T-helper 1 cell (primary cell): ENCODE measurements around the gene DAAM1.

Experiments used
- DNase-seq, 5 donors: peaks; one replicate each; pipeline ENCODE4 v3.0.0-alpha.2; 2012 to 2020

Gene DAAM1

DNA sequence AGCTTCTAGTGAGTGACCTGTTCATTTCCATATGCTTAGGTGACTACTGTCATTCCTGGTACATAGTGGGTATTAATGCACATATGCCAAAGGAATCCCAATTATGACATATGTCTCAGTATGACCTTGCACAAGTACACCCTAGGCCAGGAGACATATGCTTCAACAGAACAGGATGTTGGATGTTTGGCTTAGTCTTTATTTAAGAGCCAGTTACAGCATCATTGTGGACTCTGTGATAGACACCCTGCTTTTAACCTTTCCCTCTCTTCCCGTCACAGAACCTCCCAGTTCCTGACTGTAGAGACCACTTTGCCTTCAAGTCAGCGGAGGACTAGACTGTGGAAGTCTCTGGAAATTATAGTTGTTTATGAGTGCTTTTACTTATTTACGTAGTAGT lies 72.9 kb downstream of the DAAM1 start:
- no peak for DNase-seq

DNA sequence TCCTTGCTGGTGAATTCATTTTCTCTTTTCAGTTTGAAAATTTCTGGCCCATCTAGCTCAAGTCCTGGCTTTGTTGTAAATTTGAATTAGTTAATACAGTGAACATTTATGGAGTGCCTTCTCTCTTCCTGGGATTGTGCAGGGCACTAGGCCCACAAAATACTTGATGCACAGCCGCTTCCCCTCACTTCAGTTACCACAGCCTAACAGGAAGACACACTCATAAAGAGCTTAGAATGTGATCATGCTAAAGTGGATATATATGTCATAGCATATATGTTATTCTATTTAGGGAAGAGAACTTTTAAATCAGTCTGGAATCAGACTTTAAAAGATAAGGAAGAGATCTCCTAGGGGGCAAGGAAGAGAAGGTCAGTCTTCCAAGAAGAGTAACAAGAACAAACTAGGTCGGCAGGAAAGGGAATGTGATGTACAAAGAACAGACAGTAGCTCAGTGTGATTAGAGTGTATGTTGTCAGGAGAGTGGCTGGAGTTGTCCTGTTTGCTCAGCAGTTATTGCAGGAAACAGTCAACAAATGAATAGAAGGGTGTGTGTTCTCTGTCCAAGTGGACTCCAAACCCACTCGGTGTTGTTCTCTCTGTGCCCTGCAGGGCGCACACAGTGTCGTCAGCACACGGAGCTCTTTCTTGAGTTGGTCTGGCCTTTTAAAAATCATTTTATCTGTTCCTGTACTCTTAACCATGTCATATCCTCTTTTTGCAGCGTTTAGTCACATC lies 74.4 kb downstream of the DAAM1 start:
- no peak for DNase-seq

DNA sequence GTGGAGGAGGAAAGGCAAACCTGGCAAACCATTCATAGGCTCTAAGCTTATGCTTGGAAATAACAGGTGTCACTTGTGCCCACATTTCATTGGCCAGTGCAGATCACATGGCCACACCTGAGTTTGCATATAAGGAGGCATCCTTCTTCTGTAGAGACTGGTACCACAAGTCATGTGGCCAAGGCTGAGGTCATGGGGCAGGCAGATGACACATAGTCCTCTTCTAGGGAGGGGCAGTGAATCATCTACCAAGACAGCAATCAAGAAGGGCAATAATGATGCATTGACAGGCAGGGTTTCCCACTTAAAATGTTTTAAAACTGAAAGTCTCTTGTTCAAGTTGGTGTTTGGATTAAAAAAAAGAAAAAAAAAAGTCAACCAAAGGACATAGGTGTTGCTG lies 77.3 kb downstream of the DAAM1 start:
- DNase-seq, result peak in 1 of 5 donors; percentile 39

DNA sequence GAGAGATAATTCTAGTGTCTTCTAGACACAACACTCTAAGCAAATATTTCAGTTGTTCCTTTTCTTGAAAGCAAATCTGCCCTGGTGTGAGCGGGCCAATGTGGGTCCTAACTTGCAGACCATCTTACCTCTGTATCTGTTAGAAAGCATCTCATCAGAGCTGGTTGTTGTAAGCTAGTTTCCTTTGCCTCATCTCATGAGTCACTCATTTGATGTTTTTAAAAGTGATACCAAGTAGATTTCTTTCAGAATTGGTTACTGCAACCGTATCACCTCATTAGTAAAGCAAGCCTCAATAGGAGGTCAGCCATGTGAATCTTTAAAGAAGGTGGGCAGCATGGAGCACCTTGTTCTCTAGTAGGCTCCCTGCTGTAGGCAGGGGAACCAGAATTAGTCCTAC lies 78.6 kb downstream of the DAAM1 start:
- peak in 1 of 5 donors; percentile 21 for DNase-seq

DNA sequence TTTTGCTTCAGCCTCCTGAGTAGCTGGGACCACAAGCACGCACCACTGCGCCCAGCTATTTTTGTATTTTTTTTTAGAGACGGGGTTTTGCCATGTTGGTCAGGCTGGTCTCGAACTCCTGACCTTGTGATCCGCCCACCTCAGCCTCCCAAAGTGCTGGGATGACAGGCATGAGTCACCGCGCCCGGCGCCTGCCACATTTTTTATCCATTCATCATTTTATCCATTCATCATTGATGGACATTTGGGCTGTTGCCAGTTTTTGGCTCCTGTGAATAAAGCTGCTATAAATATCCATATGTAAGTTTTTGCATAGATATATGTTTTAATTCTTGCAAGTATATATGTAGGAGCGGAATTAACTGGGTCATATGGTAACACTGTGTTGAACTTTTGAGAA lies 79.5 kb downstream of the DAAM1 start:
- no peak for DNase-seq

DNA sequence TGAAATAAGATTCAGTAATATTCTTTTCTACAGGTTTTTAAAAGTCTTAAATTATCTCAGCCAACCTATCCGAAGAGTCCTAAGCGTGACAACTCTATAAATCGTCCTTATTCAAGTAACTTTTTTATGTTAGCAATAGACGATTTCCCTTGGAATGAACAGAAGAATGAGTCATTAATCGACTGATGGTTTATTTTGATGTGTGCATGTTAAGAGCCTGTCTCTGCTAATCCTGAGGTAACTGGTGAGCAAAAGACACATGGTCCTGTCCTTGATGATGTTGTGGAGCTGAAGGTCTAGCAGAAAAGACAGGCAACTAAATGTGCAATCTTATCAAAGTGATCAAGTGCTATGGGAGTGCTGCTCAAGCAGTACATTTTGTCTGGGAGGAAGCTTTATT lies 80.4 kb downstream of the DAAM1 start:
- no peak for DNase-seq

DNA sequence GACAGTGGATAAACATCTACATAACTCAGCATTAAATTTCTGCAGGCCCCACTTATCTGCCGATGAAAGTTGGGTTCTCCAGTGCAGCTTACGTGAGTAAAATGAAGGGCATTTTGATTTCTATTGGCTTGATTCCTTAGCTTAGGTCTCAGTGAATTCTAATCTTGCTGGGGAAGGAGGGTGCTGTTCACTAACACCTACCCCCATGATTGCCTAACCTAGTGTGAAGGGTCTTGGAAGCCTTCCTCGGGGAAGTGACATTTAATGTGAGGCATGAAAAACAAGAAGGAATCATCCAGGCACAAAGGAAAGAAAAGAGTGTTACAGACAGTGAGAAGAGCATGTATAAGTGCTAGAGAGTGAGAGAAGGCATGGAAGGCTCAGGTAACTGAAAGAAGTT lies 81.0 kb downstream of the DAAM1 start:
- DNase-seq, result no peak

DNA sequence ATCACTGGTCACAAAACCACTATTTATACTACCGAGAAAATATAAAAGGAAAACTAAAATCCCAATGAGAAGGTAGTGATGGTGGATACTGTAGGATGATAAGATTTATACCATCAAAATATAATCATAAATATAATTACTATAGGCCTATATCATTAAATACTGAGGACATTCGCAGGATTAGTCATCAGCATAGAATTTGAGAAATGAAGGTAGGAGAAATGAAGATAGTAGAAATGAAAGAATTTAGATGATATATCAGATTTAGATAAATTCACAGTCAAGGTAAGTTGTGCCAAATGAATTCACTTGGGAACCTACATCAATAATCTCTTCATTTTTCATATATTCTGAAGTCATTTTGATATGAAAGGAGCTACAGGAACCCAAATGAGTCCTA lies 82.8 kb downstream of the DAAM1 start:
- no peak for DNase-seq

DNA sequence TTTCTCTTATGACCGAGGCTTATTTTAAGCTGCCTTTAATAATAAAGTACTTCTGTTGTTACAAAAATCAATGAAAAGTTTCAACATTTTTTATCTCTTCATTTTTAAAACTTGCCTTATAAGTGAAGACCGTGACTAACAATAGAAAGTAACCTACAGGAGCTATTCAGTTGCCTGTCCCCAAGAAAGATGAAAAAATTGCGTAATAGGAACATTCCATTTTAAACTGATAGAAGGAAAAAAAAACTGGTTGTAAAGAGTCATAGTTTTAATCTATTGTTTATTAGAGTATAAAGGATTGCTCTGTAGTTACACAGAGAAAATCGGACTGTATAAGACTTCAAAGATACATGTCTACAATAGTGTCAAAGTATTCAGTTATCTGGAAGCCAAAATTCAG lies 83.3 kb downstream of the DAAM1 start:
- no peak for DNase-seq

DNA sequence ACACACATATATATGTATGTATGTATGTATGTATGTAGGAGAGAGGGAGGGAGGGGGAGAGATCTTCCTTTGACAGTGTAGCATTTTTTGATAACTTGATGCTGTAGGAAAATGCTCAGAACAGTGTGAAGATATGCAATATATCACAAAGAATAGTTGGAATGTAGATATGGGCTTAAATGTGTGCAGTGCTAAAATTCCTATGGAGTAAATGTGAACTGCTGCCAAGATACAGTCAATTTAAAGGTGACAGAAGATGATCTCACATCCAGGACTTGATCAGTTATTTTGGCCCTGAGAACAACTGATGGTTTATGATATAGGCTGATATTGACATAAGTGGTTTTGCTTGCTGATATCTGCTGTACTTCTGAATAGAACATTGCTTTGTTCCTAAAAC lies 84.2 kb downstream of the DAAM1 start:
- no peak for DNase-seq

DNA sequence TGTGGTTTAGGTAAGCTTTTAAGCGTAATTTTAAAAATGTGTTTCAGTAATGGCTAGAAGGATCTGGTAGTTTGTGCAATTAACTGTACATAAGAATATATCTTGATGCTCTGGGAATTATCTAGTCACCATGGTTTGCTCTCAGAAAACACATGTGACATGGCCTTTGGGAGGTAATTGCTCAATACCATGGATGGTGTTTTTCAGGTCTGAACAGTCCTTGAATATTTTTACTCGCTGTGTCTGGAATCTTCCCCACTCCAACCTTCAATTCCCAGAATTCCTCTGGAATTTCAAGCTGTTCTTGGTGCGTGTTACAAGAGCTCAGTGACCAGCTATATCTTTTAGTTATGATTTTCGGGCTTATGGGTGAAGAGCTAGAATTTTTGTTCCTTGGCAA lies 85.3 kb downstream of the DAAM1 start:
- no peak for DNase-seq

DNA sequence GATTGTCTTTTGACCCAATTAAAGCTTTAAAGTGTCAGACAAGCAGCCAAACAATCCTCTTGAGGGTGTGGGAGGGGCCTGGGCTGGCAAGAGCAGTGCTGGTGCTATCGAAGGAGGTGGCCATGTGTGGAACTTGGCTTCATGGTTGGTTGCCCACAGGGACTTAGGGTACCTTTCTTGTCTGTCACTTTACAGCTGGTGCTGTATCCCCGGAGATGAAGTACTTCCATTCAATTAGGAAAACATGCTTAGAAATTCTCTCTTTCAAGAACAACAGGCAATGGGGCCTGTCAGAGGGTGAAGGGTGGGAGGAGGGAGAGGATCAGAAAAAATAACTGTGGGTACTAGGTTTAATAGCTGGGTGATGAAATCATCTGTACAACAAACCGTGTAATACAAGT lies 86.5 kb downstream of the DAAM1 start:
- peak in 1 of 5 donors; percentile 26 for DNase-seq

DNA sequence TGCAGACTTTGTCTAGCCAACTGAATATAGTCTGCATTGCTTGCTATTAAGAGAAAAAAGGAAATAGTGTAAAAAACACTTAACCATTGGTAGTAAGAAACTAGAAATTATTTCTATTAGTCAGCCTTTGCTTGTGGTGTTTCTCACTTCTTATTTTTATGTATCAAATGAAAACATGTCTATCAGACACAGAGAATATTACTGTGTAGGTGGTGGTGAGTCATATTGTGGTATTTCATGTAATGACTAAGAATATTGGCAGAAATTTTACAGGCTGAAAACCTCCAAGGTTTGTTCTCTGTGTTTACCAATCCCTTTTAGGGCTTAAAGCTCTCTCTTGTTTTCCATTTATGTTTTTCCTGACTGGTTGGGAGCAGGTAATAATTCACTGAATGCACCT lies 87.2 kb downstream of the DAAM1 start:
- DNase-seq, result peak in 1 of 5 donors; percentile 72

DNA sequence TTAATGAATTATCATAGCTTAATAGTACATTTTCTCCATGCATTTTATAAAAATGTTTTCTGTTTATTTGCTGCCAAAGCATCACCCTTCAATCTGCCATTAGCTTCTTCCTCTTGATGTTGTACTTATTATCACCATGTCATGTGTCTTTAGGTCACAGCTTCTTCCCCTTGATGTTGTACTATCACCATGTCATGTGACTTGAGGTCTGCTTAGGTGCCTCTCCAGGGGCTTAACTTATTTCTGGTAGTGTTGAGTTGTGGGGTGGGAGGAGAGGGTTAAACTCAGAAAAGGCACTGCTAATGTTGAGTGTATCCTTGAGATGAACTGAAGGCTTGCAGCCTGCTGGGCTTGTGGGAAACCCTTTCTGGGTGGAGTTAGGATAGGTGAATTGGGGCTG lies 87.8 kb downstream of the DAAM1 start:
- no peak for DNase-seq

DNA sequence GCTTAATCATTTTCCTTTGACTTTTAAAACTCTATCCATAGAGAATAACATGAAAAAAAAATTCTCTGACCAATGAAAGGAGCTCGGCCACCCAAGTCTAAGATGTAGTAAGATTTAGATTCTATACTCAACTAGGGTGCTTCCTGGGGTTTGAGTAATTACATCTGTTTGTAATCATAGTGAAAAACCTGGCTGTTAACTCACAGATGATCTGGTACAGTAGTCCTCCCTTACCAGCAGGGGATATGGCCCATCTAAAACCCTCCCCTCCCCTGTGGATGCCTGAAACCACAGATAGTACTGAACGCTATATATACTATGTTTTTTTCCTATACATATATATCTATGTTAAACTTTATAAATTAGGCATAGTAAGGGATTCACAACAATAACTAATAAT lies 89.2 kb downstream of the DAAM1 start:
- peak in 1 of 5 donors; percentile 50 for DNase-seq

DNA sequence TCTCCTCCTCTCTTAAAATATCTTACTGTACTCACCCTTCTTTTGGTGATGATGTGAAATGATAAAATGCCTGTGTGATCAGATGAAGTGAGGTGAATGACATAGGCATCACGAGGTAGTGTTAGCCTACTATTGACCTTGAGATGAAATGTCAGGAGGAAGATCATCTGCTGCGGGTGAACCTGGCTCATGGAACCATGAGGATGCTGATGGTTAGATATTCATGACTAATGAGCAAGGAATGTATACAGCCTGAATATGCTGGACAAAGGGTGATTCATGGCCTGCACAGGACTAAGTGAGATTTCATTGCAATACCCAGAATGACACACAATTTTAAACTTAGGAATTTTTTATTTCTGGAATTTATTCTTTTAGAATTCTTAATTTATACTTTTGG lies 89.6 kb downstream of the DAAM1 start:
- DNase-seq, result no peak

DNA sequence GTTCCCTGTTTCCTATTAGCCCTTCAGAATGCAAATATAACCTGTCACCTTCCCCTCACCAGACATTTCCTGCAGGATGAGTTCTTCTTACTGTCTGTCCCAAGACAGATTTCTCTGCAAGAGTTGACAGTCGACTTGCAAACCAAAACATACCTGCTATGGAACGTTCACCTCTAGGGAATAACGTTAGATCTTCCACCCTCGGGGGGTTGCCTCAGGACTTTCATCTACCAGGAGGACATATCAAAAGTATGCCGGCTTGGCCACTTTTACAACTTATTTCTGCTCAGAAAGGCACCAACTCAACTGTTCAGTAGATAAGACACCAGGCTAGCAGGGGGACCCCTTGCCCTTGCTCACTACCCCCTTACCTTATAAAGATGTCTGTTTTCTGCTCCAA lies 92.5 kb downstream of the DAAM1 start:
- no peak for DNase-seq

DNA sequence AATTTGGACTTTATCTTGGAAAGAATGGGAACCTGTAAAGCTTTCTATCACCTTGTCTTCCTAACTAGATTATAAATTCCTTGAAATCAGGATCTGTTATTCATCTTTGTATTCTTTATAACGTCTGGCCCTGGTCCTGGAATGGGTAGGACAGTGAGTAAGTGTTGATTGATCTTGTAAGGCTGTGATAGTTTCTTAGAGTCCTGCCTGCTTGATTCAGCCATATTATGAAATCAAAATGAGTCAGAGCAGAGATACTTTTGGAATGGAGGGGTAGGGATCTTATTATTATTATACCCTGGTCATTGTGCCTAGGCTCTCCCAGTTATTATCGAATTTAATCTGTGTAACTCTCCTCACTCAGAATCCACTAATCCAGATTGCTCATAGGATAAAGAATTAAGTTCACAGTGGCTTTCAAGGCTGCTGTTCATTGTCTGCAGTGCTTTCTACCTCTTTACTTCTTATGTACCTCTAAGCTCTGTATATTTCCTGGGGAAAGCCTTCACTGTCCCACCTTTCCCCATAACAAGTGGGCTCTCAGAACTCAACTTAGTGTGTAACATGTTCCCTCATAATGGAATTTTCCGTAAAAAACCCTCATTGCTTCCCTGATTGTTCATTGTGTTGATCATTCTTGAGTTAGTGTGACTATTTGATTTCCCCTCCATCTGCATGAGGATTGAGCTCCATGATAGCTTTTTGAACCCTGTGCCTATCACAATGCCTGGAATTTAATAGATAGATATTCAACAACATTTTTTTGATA lies 93.3 kb downstream of the DAAM1 start:
- DNase-seq, result no peak

DNA sequence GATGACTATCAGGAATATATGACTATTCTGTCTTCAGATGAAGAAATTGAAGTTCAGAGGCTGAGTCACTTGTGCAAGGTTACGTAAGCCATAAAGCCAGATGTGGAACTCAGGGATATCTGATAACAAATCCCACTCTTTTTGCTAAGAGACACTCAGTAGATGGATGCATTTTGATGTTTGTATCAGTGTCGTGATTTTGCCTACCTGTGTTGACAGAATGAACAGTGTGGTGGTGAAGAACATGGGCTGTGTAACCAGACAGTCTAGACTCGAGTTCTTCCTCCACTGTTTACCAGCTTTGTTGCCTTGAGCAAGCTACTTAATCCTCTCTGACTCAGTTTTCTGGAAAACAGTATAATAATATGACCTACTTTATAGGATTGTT lies 93.9 kb downstream of the DAAM1 start:
- DNase-seq, result no peak

DNA sequence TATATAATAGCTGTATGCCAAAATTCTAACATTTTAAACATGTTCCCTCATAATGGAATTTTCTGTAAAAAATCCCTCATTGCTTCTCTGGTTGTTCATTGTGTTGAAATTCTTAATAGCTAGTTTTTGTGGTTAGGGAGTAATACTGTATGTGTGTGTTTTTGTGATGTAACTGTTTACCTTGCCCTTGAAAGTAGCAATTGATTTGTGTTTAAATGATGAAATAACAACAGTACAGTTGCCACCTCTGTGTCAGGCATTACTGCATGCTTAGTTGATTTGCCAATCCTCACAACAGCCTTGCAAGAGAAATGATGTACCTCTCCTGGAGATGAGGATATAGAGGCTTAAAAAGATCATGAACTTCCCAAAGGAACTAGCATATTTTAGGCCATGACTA lies 94.9 kb downstream of the DAAM1 start:
- DNase-seq, result no peak

DNA sequence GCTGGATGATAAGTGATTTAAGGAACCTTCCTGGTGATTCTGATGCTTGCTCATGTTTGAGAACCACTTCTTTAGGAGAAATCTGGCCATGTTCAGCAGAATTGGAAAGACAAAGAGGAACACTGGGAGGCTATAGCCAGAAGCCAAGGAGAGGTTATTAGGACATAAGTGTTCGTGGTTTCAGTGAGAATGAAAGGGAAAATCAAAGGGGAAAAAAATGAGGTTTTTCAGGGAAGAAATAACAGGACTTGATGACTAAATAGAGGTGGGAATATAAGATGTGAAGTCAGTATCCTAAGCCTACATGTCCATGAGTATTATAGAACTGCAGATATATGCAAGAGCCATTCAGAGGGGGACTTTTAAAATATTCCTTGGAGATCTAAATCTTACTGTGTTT lies 95.6 kb downstream of the DAAM1 start:
- no peak for DNase-seq

DNA sequence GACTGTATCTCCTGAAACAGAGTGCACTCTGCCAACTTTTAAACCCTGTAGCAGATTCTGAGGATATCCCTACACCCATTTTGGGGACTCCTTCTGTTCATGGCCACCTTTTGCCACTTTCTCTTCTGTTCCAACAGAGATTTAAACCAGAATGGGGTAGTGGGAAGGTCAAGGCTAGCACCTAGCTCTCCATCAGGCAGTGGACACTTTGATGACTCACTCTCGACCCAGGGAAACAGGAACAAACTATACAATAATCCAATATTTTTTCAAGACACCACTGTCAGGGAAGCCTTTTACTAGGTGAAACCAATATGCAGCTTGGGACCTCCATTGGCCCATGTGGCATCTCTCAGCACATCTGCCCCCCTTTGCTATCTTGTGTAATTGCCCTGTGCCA lies 103.6 kb downstream of the DAAM1 start:
- DNase-seq, result no peak

DNA sequence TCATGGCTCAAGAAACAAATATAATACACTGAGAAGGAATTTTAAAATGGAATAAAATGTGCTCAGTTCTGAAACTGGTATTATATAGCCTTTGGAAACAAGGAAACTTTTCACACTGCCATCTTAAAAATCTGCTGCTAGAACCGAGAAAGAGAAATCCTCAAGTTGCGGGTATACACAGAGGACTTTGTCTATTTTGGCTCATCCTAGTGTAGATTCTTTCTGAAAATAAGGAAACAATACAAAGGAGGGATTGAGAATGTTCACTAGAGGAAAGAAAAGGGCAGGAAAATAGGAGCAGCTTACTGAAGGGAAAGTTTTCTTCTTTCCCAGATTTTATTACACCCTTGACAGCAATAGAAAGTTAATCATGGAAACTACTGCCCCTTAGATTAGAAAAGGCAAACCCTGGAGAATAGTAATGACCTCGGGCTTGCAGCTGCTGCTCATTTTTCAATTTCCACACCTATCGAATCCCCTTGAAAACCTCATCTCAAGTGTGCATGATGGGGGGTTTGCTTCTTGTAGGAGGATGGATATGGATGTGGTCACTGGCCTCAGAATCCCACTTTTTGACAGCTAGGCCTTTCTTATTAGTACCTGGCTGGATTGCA lies 104.6 kb downstream of the DAAM1 start:
- no peak for DNase-seq
